ENCODE results near the gene MAPK7. TPM values are rescaled to one million over a fixed set of nuclear protein-coding genes. Genes with fewer than 3 reads are reported as not detected.

MAPK7 gene
- total RNA-seq, 2 experiments from 2014 or later = 8.1 to 19.3 TPM

GRCh38 chr17:19341211-19341631, 37.1 kb upstream of the MAPK7 start:
- Histone ChIP-seq H3K9me3 (ENCODE audit: low read length) (no peaks in the 10 kb centered on the region), H4K20me1 (ENCODE audit: insufficient read depth, low read length) (no peaks in the 10 kb centered on the region), H3K36me3 (ENCODE audit: insufficient read depth, low read length) (no peaks in the 10 kb centered on the region), H3K79me2 (ENCODE audit: insufficient read depth, low read depth, low read length) (no peaks in the 10 kb centered on the region), H3K4me3 (ENCODE audit: low read depth, low read length, poor library complexity, severe bottlenecking) (no peak overlapping the region), H2AFZ (ENCODE audit: low read length) (no peak overlapping the region), H3K4me1 (ENCODE audit: insufficient read depth, low read length, poor library complexity, severe bottlenecking) (peaks cover 3% of the 10 kb centered on the region), H3K27ac (ENCODE audit: low read depth, low read length, poor library complexity, severe bottlenecking) (no peak overlapping the region), H3K9me2 (ENCODE audit: insufficient read depth, low read length) (no peaks in the 10 kb centered on the region), H3K4me2 (ENCODE audit: low read length) (no peak overlapping the region)
- TF ChIP-seq EZH2phosphoT487 (IDR thresholded peaks at IDR 0.05; ENCODE audit: borderline replicate concordance, low read depth, low read length) = no peak
- TF ChIP-seq, protein P1, sequence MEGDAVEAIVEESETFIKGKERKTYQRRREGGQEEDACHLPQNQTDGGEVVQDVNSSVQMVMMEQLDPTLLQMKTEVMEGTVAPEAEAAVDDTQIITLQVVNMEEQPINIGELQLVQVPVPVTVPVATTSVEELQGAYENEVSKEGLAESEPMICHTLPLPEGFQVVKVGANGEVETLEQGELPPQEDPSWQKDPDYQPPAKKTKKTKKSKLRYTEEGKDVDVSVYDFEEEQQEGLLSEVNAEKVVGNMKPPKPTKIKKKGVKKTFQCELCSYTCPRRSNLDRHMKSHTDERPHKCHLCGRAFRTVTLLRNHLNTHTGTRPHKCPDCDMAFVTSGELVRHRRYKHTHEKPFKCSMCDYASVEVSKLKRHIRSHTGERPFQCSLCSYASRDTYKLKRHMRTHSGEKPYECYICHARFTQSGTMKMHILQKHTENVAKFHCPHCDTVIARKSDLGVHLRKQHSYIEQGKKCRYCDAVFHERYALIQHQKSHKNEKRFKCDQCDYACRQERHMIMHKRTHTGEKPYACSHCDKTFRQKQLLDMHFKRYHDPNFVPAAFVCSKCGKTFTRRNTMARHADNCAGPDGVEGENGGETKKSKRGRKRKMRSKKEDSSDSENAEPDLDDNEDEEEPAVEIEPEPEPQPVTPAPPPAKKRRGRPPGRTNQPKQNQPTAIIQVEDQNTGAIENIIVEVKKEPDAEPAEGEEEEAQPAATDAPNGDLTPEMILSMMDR (conservative IDR thresholded peaks at IDR 0.05; ENCODE audit: low read length) = no peak
- intact Hi-C loops (cut with micrococcal nuclease; ENCODE audit: unreplicated experiment) = no loop called here
- no TSS peak for BruUV-seq (replicated peaks)
- POLR2A ChIA-PET = interaction anchor here (0.6 kb wide), 1 partner anchor 22 kb away, joined by 3 read pairs; no protein-coding TSS in a partner anchor
- DNase-seq (ENCODE audit: low spot score) = no peak
- CTCF ChIA-PET (ENCODE audit: unreplicated experiment) = no interaction called here

DNA sequence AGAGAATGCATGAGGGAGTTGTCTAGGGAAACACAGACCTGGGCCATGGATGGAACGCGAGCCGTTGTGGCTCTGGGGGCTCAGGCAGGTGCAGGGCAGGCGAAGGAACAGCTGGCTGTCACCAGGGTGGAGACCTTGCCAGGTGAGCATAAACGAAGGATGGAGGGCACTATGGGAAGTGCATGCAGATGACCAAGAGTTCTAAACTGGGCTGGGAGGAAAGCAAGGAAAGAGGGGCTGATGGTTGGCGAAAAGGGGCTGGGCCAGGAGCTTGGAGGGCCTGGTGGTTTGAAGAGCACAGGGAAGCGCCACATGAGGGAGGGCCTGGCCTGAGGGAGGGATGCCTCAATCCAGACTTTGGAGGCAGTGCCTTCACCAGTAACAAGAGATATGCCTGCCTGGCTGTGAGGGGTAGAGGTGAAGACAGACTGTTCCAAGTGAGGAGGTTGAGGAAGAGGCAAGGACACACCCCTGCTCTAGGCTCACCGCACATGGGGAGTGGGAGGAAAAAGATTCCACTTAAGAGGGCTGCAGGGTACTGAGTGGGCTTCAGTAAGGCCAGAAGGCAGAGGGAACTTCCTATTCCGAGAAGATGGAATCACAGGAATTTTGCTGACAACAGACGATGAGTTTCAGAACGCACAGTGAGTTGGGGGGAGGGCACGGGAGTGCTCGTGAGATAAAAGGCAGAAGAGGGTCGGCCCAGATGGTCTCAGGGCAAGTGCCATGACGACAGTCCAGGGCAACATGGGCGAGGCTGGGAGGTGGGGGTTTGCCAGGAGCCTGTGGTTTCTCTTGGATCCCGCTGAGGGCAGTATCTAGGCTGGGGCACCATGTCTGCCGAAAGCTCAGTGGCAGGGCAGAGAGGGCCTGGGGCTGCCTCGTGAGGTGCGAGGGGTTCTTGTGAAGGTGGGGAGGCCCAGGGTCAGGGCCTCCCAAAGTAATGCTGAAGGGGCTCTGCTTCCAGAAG, 36.4 kb upstream of the MAPK7 start:
- no peaks in the 10 kb centered on the region for H3K9me3 ChIP-seq (ENCODE audit: low read length)
- no peaks in the 10 kb centered on the region for H4K20me1 ChIP-seq (ENCODE audit: insufficient read depth, low read length)
- ChIA-PET CTCF (ENCODE audit: unreplicated experiment) (no interaction called here), POLR2A (interaction anchor here (0.6 kb wide), 1 partner anchor 21 kb away, joined by 3 read pairs; no protein-coding TSS in a partner anchor)
- H3K27ac ChIP-seq (ENCODE audit: low read depth, low read length, poor library complexity, severe bottlenecking) = no peak overlapping the region
- H3K9me2 ChIP-seq (ENCODE audit: insufficient read depth, low read length) = no peaks in the 10 kb centered on the region
- no peaks in the 10 kb centered on the region for H3K36me3 ChIP-seq (ENCODE audit: insufficient read depth, low read length)
- peaks cover 8% of the 10 kb centered on the region for H3K4me1 ChIP-seq (ENCODE audit: insufficient read depth, low read length, poor library complexity, severe bottlenecking)
- DNase-seq (ENCODE audit: low spot score) = no peak
- no peak overlapping the region for H3K4me2 ChIP-seq (ENCODE audit: low read length)
- no peak overlapping the region for H3K4me3 ChIP-seq (ENCODE audit: low read depth, low read length, poor library complexity, severe bottlenecking)
- no TSS peak for BruUV-seq (replicated peaks)
- TF ChIP-seq EZH2phosphoT487 (IDR thresholded peaks at IDR 0.05; ENCODE audit: borderline replicate concordance, low read depth, low read length) = no peak
- TF ChIP-seq, protein P1 (conservative IDR thresholded peaks at IDR 0.05; ENCODE audit: low read length) = no peak
- intact Hi-C loops (cut with micrococcal nuclease; ENCODE audit: unreplicated experiment) = no loop called here
- no peak overlapping the region for H2AFZ ChIP-seq (ENCODE audit: low read length)
- H3K79me2 ChIP-seq (ENCODE audit: insufficient read depth, low read depth, low read length) = no peaks in the 10 kb centered on the region
